Measurements from ENCODE around the gene GSG1.

GSG1 gene

DNA sequence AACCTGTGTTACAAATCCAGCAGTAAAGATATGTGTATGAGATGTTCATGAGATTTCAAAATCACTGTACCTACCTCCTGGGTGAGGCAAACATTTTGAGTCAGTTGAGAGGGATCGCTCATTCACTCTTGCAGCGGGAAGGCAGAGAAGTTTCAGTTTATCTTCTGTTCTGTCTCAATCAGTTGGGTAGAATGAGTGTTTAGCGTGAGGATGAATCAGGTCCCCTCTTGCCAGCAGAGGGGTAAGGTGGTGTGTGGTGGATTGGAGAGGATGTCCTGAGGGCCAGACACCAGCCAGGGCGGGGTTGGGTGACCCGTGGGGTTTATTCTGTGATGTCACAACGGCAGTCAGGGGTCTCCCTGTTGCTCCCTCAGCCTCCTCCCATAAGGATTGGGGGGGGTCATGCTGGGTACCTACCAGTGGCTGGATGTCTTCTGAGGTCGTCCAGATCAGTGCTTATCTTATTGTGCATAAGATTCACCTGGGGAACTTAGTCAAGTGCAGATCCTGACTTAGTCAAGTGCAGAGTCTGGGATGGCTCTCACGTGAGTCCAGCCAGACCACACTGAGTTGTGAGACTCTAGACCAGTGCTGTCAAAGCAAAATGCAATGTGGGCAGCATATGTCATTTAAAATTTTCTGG is at the start of gene GSG1:
Gene GSG1, minus strand, starts transcription at position 277 of the 643 bp plus-strand sequence. Its CDS starts 155 bp downstream, at position 122.
- no peak for DNase-seq

DNA sequence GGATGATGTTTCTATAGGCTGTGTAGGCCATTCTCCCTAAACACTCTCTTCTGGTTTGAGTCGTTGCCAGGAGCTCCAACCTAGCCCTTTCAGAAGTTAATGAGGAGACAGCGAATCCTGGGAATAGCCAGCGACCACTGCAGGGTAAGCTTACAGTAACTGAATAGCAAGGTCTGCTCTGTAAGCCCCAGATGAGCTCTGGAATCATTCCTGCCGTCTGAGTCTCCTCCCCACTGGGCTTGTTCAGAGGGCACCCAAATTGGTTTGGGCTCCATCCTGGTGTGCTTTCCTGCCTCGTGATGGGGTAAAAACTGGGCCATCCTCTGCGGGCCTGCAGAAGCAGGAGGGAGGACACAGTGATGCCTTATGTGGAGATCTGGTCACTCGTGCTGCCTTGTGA is 49.7 kb upstream of the GSG1 start:
- DNase-seq = no peak

DNA sequence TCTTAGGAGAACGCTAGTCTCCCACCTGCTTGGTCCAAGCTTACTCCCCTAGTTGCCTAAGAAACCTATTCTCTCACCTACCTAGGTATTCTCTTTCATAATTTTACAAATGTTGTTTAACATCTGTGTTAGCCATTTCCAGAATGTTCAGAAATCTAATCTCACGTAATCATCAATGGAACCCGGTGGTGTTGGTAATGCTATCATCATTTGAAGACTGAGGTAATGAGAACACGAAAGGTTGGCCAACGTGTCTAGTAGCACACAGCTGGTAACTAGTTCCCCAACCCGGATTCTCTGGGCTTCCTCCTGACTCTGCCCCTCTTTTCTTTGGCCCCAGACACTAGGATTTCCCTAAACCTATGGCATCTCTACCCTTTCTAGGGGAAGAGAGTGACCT is 49.3 kb upstream of the GSG1 start:
- DNase-seq = no peak

DNA sequence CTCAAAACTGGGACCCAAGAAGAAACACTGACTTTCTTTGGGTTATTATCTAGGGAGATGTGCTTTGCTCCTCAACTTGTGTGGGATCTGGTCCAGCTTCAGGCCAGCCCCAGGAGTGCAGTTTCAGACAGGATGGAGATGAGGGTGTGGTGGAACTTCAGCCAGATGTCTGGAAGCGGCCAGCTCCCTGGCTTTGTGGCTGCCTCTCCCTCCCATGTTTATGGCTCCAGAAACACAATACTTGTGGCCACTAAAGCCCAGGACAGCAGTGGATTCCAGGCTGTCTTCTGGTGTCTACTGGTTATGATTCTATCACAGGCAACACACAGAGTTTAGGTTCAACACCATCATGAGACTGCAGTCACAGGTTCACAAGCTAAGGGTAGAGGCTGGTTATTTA is 48.8 kb upstream of the GSG1 start:
- peak; percentile 62 for DNase-seq

DNA sequence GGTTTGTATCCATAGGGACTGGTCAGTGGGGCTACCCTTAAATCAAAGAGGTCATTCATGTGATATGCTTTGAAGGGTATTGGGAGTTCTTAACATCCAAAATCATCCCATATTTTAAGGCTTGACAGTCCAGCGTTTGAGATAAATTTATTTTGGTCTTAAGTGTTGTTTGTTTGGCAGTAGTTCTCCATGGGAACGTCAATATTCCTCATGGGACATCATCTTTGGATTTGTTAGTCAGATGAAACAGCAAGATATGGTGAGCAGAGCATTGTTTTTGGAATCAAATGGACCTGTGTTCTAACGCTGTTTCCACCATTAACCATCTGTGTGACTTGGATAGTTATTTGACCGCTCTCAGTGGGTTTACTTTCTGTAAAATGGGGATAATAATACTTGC is 45.9 kb upstream of the GSG1 start:
- no peak for DNase-seq

DNA sequence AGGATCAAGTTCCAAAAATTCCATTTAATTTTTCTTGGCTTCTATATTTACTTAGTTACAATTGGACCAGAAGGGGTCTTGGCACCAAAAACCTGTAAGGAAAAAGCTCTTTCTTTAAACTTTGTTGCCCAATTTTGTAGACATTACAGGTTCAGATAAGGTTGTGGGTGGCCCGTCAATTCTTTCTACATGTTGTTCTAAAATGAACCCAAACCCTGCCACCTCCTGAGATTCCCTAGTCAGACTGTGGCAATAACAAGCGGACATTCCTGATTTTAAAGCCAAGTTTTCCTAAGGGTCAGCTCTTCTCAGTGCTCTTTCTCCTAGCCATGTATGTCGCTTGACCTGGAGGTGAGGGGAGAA is 45.0 kb upstream of the GSG1 start:
- no peak for DNase-seq

DNA sequence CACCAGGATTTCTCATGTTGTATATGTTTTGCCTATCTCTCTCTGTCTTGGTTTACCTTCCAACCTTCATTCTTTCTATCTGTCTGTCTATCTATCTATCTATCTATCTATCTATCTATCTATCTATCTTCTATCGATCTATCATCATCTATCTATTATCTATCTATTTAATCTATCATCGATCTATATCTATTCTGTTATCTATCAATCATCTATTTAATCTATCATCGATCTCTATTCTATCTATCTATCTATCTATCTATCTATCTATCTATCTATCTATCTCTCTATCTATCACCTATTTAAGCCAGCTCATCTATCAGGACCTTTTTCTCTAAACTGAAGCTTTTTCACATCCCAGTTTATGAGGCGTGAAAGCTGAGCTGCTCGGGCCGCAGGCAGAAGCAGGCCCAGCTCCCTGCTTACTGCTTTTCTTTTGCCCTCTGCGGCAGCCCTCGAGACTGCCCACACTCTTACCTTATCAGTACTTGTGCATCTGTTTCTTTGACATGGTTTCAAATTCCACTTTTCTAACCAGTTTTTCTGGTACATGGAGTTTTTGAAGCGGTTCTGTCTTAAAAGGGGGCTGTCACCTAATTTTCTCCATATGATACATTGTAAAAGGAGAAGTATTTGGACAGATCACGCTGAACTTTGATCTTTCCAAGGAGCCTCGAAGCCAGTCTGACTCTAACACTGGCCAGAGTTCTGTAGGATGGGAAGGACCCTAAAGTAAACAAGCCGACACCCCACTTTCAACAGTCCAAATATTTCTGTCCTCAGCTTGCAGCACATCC is 44.4 kb upstream of the GSG1 start:
- DNase-seq = no peak

DNA sequence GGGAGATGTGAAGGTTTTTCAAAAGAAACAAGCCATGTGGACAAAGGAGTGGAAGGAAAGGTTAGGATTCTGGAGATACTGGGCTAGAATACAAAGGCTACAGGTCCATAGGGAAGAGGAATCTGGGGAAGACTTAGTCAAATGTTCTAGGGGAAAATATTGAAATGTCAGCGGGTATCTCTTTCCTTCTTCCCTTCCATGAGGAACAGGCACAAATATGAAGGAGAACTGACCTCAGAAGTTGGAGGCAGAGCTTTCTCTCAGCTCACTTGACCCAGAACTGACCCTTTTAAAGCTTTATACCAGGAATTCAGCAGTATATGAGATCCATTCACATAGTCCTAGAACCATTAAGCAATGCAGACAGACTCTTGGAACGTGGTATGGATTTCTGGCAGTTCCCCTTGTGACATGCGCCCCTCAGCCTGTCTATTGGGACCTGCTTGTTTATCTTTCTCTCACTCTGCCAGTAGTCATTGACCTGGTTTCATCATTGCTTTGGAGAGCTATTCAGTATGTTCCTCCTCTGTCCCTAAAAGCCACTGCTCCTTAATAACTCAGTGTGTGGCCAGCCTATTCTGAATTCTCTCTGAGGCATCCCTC is 43.0 kb upstream of the GSG1 start:
- DNase-seq = no peak

DNA sequence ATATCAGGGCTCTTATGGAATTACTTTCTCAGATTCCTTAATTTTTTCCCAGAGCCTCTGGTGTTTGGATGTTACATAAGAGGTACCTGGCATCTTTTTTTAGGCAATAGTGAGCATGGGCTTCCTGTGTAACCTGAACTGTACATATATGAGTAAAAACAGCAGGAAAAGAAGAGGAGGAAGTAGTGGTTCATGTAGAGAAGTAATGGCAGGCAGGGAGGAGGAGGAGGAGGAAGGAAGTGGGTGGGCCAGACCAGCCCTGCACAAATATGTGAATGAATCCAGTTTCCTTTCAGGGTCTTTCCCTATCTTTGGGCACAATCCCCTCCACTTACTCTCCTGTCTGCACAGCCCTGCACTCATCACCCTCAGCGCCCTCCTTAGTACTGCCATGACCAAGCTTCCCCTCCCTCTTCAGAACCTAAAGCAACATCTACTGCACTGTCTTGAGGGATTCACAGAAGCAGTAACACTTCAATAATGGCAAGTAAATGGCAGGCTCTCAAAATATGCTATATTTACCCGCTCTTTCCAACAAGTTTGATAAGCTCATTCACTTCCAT is 40.9 kb upstream of the GSG1 start:
- DNase-seq = no peak

DNA sequence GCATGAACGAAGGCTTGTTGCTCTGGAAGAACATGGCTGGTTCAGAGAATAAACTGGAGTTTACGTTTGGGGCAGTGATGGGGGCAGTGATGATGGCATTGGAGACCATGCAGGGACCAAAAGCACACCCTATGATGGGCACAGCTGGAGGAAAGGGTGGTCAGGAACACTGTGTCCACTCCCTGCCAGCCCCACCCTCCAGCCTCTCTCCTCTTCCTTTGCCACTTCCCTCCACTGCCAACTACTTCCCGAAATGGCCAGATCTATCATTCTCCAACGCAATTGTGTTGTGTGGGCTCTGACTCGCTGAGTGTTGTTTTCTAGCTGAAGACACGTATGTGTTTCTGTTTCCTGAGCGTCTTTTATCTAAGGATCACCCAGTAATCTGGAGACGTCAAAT is 39.3 kb upstream of the GSG1 start:
- DNase-seq = no peak

DNA sequence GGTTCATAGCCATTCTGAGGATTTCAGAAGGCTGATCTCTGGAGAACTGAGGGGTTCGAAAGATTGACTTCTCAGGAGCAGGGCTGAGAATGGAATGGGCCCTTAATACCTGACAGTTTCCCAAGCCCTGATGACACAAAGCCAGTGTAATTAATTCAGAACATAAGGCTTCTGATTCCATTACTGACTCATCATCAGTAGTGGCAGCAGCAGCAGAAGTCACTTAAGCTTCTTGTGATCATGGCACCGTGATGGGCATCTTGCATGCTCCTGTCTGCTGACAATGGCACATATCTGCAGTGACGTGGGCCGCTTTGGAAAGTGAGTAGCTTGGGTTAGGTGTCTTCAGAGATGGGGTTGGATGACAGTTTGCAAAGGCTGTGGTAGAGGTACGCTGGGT is 38.2 kb upstream of the GSG1 start:
- DNase-seq = no peak

DNA sequence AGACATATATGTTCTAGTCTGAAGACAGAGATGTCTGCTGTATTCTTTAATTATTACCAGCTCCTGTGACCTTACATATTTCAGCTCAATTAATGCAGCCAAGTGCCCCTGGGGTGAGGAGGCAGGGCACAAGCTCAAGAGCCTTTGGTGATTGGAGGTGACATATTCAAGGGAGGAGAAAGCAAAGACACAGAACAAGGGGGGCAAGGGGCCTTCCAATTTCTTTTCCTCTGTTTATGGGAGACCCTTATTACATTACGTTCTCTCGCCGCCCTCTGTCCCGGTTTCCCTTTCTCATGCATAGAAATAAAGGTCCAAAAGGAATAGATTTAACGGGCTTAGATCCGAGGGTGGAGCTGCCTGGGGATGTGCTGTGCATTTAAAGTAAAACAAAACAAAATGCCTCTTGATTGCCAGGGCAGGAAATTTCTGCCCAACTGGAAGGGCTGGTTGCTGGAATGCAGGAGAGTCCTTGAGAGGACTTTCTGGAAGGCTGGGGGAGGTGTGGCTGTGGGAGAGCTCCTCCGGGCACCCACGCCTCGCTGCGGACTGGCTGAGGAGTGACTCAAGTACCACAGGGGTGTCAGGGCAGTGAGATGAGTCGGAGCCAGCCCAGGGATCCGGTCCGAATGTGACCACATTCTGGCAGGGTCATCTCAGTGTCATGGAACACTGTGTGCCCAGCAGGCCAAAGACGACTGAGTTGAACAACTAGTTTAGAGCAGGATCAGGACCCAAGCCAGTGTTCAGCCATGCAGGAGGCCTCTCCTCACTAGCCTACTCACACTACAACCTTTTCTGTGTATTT is 32.1 kb upstream of the GSG1 start:
- DNase-seq = no peak

DNA sequence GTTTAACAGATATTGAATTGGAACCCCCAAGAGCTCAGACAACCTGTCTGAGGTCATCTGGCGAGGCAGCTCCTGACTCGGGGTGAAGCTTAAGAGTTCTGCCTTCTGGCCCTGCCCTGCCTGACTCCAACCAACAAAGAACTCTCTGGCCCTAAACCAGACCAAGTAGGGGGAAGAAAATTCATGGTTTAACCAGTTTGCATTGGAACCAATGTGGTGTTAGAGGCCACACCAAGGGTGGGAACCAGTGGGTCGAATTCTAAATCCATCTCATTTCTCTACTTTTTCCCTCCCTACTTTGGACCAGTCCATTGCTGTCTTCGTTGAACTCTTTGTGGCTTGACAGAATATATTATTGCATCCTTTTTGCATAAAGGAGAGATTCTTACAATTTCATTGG is 30.4 kb upstream of the GSG1 start:
- DNase-seq = no peak

DNA sequence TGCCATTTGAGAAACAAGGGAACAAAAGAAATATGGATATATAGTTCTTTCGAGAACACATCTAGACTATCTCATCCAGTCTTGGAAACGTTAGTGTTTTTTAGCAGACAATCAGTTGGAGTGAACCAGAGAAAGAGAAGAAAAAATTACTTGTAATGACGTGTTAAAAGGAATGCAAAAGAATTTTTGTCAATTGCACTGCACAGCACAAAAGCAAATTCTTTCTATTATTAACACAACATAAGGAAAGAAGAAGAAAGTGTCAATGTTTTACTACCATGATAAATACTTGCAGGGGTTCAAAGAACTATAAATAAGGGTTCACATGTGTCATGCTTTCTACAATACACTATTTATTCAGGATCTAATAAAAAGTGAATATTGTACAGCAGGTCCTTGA is 27.5 kb upstream of the GSG1 start:
- DNase-seq = no peak

DNA sequence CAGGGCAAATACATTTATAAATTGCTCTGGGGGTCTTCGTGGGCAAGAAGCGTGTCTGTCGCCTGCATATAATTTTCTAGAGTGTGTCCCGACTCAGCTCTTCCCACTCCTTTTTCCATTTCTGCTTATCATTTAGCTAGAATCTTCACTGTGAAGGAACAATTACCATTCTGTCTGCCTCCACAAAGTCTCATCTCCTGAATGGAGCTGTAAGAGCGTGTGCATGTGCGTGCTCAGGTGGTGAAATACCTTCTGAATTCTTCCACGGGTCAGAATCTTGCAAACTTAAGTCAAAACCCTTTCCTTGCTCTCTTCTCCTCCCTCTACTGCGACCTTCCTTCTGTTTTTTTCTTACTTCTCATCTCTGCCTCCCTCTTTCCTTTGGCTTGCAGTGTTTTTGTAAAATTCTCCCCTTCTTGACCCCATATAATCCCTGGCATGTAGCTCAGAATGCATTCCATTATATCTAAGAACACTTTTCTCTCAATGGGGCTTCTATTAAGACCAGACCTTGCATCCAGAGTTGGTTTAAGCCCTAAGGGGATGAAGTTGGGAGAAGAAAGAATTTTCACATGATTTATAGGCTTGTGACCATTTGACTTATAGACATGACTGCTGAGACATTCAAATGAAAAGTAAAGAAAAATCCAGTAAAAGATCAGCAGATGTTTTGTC is 25.0 kb upstream of the GSG1 start:
- no peak for DNase-seq

DNA sequence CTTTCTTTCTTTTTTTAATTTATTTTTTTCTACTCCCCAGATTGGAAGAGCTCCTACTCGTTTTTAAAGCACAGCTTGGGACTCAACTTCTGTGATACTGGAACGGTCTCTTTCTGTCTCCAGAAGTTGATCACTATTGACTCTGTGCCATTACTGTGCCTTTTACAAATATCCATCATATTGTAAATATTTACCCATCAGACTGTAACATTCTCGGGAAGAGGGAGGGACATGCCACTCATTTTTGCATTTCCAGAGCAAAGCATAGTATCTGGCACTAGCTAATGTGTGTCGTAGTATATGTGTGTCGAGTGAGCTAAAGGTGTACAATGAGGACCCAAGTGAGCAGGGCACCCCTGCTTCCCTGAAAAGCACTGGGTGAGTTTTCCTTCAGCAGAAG is 24.0 kb upstream of the GSG1 start:
- DNase-seq = no peak

DNA sequence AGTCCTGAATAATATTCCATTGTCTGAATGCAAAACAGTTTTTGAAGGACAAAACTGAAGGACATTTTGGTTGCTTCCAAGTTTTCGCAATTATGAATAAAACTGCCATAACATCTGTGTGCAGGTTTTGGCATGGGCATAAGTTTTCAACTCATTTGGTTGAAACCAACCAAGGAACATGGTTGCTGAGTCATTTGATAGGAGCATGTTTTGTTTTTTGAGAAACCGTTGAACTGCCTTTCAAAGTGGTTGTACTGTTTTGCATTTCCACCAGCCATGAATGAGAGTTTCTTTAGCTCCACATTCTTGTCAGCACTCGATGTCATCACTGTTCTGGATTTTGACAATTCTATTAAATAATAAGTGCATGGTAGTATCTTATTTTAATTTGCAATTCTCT is 23.0 kb upstream of the GSG1 start:
- no peak for DNase-seq

DNA sequence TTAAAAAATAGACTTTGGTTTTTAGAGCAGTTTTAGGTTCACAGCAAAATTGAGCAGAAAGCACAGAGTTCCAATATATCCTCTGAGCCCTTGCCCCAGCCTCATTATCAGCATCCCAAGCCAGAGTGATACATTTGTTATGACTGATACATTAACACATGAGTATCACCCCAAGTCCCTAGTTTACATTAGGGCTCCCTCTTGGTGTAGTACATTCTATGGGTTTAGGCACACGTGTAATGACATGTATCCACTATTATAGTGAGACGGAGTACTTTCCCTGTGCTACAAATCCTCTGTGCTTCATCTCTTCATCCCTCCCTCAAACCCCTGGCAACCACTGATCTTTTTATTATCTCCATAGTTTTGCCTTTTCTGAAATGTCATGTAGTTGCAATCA is 22.5 kb upstream of the GSG1 start:
- no peak for DNase-seq

DNA sequence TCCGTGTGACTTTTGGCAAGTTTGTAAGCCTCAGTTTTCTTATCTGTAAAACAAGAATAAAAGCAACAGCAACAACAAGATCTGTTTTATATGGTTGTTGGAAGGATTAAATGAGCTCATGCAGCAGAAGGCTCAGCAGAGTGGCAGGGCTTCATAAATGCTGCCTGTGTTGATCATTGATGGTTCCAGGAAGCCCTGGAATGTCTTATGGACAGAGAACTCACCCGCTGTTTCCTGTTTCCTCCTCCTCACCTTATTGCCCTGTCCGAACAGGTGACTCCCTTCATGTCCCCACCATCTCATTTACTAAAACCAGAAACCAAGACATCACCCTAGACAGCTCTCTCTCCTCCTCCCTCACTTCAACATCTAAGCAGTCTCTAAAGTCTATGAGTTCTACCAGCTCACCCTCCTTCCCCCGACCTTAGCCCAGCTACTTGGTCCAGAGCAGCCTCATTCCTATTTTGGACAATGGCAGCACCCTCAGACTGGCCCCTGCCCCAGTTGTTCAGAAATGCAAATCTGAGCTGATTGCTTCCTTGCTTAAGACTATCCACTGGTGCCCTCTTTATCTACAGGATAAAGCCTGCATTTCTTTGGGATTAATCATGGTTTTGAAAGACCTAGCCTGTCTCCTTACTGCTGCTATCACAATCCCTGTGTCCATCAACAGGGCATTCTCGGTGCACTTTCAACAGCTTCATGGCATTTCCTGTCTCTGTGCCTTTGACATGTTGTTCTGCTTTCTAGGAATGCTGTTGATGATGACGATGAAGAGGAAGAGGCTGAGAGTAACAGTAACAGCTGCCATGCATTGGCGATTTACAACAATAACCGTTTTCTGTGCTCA is 21.4 kb upstream of the GSG1 start:
- no peak for DNase-seq

DNA sequence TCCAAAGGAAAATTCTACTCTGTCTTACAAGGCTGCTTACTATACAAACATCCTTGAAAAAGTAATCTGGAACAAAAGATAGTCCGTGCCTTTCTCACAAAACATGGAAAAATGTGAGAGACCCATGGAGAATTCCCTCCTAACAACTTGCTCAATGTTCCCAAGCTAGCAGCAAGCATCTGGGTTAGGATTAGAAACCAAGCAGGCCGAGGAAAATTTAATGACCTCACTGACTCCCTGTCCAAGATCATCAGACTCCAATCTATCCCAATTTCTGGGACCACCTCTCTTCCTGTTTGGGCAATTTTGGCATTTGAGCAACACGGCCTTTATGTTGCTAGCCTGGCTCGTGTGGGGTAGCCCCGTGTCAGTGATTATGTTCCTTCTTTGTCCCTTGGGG is 18.1 kb upstream of the GSG1 start:
- DNase-seq = no peak

DNA sequence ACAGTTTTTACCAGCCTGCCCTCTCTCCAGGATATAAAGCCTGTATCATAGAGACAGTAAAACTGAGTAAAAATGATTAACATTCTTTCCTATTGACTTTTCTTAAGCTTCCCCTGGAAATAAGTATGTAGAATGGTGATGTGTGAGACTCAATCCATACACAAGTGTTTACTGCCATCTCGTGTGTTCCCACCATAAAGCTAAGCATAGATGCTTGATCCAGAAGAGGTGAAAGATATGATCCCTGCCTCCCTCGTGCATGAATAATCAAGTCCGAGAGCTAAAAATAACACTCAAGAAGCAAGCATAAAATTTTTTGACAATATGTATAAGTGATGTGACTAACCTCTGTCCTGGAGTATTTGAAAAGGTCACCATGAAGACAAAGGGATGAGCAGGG is 16.9 kb upstream of the GSG1 start:
- DNase-seq = no peak

DNA sequence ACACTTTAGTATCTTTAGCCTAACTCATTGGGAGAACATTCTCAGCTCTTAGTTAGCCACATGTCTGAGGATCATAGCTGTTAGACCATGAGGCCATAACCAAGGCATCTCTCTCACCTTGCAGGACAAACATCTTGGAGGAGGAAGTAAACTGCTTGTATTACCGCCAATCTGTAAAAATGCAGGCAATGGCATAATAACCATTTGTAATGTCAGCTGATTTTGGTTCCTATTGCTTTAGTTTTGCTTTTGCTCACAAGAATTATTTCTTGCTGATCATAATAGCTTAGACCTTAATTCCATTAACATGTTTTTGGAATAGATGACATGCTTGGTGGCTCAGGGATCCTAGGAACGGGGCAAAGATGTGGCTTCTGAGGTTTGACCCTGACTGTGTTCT is 16.4 kb upstream of the GSG1 start:
- no peak for DNase-seq
